Measurements from ENCODE around the gene SURF1.
"Not testable (repeated sequence)": the region's sequence is repeated elsewhere in the genome, so short reads cannot be mapped to it uniquely, and the experiment has no call there.

The SURF1 gene

DNA sequence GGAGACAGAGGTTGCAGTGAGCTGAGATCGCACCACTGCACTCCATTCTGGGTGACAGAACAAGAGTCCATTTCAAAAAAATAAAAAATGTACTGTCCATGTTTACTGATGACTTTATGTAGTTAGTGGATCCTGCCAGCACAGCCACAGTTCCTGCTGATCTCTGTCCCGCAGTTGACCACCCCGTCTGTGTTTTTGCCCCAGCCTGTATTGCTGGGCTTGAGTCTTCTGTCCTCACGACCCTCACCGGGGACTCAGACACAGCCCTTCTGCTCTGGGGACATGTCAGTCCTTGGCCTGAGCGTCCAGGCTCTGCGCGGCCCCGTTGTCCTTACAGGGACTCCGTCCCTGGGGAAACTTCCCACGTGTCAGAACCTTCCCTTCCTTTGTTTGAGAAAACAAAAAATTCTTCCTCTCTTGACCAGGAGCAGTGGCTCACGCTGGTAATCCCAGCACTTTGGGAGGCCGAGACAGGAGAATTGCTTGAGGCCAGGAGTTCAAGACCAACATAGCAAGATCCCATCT, 34.8 kb downstream of the SURF1 start:
- DNase-seq (ENCODE audit: low read depth) = no peak
- no peak overlapping the region for H3K4me3 ChIP-seq (ENCODE audit: low read length)
- TF ChIP-seq, protein P1, sequence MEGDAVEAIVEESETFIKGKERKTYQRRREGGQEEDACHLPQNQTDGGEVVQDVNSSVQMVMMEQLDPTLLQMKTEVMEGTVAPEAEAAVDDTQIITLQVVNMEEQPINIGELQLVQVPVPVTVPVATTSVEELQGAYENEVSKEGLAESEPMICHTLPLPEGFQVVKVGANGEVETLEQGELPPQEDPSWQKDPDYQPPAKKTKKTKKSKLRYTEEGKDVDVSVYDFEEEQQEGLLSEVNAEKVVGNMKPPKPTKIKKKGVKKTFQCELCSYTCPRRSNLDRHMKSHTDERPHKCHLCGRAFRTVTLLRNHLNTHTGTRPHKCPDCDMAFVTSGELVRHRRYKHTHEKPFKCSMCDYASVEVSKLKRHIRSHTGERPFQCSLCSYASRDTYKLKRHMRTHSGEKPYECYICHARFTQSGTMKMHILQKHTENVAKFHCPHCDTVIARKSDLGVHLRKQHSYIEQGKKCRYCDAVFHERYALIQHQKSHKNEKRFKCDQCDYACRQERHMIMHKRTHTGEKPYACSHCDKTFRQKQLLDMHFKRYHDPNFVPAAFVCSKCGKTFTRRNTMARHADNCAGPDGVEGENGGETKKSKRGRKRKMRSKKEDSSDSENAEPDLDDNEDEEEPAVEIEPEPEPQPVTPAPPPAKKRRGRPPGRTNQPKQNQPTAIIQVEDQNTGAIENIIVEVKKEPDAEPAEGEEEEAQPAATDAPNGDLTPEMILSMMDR (IDR thresholded peaks at IDR 0.05; ENCODE audit: insufficient read depth, low read depth, low read length, missing control alignments) = no peak

DNA sequence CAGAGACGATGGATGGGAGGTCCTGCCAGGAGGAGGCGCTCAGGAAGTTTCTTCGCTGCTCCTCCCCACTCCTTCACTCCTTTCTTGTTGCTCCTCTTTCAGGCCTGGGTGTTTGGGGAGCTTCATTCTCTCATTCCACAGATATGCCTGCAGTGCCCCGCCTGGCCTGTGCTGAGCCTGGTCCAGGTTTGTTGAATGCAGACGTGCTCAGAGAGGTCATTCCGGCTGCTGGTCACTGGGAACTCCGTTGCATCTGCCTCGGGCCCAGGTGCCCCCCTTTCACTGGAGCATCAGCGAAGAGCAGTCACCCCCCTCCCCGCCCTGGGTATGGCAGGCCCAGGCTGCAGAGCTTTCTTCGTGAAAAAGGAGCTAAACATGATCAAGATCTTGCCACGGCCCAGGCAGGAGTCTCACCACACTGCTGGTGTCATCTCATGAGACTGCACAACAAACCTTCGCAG, 35.8 kb downstream of the SURF1 start:
- no peak for DNase-seq (ENCODE audit: low read depth)
- TF ChIP-seq, protein P1 (IDR thresholded peaks at IDR 0.05; ENCODE audit: insufficient read depth, low read depth, low read length, missing control alignments) = no peak
- no peak overlapping the region for H3K4me3 ChIP-seq (ENCODE audit: low read length)

DNA sequence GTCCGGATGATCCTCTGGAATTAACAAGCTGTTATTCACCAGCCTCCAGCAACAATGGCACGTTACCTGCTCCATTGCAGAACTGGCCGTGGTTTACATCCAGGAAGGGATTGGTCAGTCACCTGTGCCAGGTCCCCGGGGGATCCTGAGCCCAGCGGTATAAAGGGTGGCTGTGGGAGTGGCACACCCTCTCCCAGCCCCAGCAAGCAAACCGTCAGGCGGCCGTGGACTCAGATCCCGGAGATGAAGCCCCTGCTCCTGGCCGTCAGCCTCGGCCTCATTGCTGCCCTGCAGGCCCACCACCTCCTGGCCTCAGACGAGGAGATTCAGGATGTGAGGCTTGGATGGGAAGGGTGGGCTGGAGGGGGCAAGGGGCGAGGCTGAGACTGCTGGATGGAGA, 38.7 kb downstream of the SURF1 start:
- not testable (repeated sequence) for H3K4me3 ChIP-seq (ENCODE audit: low read length); DNase-seq (ENCODE audit: low read depth)

DNA sequence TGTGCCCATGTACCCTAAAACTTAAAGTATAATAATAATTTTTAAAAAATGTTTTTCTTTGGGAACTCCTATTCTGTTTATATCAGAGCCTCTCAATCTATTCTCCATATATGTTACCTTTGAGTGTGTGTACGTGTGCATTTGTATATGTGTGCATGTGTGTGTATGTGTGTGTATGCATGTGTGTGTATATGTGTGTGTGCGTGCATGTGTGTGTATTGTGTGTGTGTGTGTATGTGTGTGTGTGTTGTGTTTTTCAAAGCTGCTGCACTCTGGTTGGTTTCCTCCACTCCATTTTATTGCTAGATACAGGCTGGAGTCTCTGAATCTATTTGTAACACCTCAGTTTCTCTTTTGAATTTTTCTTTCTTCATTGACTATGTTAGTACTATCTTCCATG, 40.3 kb downstream of the SURF1 start:
- TF ChIP-seq, protein P1 (IDR thresholded peaks at IDR 0.05; ENCODE audit: insufficient read depth, low read depth, low read length, missing control alignments) = no peak
- no peak for DNase-seq (ENCODE audit: low read depth)
- H3K4me3 ChIP-seq (ENCODE audit: low read length) = no peak overlapping the region

DNA sequence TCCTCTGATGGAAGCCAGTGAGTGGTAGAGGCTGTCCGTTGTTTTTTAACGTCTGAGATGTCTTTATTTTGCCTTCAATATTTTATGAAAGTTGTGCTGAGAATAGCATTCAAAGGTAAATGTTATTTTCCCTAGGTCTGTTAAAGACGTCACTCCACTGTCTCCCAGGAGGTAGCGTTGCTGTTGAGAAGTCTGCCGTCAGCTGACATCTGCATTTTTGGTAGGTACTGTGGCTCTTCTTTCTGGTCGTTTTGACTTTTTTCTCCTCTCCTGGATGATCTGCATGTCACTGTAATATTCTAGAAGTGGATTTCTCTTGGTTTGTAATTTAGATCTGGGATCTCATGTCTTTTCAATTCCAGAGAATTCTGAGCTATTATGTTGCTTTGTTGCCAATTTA, 46.7 kb downstream of the SURF1 start:
- H3K4me3 ChIP-seq (ENCODE audit: low read length) = no peak overlapping the region
- DNase-seq (ENCODE audit: low read depth) = no peak
- TF ChIP-seq, protein P1 (IDR thresholded peaks at IDR 0.05; ENCODE audit: insufficient read depth, low read depth, low read length, missing control alignments) = no peak

DNA sequence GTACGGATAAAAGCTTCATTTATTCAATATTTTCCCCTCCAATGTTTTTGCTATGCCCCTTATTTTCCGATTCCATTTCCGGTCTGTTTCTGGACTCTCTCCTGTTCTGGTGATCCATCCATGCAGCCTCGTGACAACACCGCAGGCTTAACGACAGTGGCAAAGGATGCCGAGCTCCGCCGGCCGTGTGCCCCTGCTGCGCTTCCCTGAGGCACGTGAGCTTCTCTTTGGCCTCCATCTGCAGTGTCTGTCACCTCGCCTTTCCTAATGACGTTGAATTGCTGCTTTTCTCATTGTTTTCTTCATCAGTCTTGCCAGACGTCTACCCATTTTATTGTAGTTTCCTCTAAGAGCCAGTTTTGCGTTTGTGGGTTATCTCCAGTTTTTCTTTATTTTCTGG, 49.0 kb downstream of the SURF1 start:
- DNase-seq (ENCODE audit: low read depth) = no peak
- no peak overlapping the region for H3K4me3 ChIP-seq (ENCODE audit: low read length)
- TF ChIP-seq, protein P1 (IDR thresholded peaks at IDR 0.05; ENCODE audit: insufficient read depth, low read depth, low read length, missing control alignments) = no peak

DNA sequence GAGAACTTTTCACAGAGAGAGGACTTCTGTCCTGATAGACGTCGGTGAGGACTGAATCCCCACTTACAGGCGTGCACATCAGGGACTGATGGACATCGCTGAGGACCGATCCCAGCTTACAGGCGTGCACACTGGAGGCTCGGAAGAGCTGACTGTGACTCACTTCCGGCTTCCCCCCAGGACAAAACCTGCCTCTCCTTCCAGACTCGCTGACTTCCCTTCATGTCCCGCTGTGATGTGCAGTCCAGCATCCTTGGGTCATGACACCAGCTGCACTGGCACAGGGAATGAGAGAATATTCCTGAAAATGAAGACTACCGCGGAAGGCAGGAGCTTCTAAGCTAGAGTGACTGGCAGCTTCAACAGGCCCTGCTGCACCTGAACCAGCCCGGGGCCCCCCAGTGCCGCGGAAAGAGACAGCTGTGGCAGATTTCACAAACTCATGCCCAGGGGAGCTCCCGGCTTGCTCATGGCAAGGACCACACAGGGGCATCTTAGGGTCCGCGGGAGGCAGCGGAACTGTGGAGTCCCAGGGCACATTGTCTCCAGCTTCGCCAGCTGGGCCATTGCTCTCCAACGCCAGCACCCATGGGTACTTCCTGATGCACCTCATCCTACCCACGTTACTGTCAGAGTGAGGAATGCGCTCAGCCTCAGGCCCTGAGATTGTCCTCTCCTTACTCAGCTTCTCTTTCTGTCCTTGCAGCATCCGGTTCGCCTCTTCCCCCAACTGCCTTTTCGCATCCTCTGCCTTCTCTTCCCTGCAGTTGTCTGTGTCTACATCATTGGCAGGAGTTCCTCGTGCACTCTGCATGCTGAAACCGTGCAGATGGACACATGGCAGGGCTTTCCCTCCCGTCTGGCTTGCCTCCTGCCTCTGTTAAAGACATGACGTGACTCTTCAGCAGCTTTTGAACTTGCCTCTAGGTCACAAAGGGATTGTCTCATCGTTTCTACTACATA, 49.8 kb downstream of the SURF1 start:
- TF ChIP-seq, protein P1 (IDR thresholded peaks at IDR 0.05; ENCODE audit: insufficient read depth, low read depth, low read length, missing control alignments) = no peak
- H3K4me3 ChIP-seq (ENCODE audit: low read length) = no peak overlapping the region
- no peak for DNase-seq (ENCODE audit: low read depth)

Measured in epithelial cell of esophagus (primary cell).